ENCODE results near the gene BCAS3.

Gene BCAS3

DNA sequence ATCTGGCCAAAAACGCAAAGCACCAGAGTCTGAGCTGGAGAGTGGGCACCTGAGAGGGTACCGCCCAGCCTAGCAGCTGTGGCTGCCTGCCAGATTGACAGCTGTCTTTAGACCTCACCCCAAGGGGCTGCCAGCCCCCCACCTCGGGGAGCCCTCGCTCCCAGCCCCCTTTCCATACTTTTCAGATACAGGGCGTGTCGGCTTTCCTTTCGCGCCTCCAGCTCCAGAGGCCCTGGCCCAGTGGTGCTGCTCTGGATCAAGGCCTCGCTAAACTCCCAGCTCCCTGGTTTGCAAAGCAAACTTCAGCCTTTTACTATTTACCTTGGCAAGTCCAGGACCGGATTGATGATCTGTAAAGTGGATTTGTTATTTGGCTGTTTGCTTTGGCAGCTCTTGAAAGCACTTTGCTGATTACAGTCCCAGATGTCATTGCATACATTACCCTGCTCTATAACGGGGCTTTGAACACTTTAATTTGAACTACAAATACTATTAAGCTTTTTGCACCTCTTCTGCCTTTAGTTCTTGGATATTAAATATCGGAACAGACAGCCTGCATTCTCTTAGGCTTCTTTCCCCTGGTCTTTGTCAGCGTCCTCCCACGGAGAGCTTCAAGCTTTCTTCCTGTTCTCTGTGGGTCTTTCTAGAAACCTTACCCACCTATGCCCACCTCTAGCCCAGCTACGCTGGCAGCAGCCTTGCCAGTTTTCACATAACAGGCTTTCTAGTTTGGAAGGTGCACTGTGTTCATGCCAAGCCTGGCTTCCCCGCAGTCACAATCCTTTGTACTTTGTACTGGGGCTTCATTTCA lies 658.4 kb downstream of the BCAS3 start:
- peak in 1 of 2 donors; percentile 71 for DNase-seq (ENCODE audit: low read depth in 2 of 2)
- TF ChIP-seq, protein P1, sequence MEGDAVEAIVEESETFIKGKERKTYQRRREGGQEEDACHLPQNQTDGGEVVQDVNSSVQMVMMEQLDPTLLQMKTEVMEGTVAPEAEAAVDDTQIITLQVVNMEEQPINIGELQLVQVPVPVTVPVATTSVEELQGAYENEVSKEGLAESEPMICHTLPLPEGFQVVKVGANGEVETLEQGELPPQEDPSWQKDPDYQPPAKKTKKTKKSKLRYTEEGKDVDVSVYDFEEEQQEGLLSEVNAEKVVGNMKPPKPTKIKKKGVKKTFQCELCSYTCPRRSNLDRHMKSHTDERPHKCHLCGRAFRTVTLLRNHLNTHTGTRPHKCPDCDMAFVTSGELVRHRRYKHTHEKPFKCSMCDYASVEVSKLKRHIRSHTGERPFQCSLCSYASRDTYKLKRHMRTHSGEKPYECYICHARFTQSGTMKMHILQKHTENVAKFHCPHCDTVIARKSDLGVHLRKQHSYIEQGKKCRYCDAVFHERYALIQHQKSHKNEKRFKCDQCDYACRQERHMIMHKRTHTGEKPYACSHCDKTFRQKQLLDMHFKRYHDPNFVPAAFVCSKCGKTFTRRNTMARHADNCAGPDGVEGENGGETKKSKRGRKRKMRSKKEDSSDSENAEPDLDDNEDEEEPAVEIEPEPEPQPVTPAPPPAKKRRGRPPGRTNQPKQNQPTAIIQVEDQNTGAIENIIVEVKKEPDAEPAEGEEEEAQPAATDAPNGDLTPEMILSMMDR (IDR thresholded peaks at IDR 0.05; ENCODE audit: low read depth, low read length) = no peak
- H3K4me3 ChIP-seq (replicated peaks in 1 of 2; ENCODE audit: low read depth in 2 of 2, low read length in 2 of 2) = no peak overlapping the region

DNA sequence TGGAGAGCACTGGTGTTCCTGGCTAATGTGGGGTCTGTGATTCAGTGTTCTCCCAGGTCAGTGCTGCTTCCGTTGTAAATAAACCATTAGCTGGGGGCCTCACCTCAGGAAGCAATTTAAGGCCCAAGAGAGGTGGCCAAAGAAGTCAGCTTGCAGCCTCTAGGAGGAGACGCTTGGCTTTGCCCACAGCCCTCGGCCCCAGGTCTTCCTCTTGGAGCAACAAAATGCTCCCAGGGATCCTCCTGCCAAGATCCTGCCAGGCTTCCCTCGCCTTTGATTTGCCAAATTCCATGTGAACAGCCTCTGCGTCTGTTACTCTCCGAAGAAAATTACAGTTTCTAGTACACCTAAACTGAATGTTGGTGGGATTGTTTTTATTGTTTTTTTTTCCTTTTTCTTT lies 659.6 kb downstream of the BCAS3 start:
- peak; percentile 25 to 39 for DNase-seq (ENCODE audit: low read depth in 2 of 2)
- TF ChIP-seq, protein P1 (IDR thresholded peaks at IDR 0.05; ENCODE audit: low read depth, low read length) = no peak
- no peak overlapping the region for H3K4me3 ChIP-seq (replicated peaks in 1 of 2; ENCODE audit: low read depth in 2 of 2, low read length in 2 of 2)

GRCh38 chr17:61338000-61338798 lies 660.5 kb downstream of the BCAS3 start:
- H3K4me3 ChIP-seq (replicated peaks in 1 of 2; ENCODE audit: low read depth in 2 of 2, low read length in 2 of 2) = no peak overlapping the region
- DNase-seq (ENCODE audit: low read depth in 2 of 2) = peak; percentile 75 to 91
- TF ChIP-seq, protein P1 (IDR thresholded peaks at IDR 0.05; ENCODE audit: low read depth, low read length) = no peak

GRCh38 chr17:61338874-61339478 lies 661.3 kb downstream of the BCAS3 start:
- peak; percentile 52 to 55 for DNase-seq (ENCODE audit: low read depth in 2 of 2)
- TF ChIP-seq, protein P1 (IDR thresholded peaks at IDR 0.05; ENCODE audit: low read depth, low read length) = no peak

DNA sequence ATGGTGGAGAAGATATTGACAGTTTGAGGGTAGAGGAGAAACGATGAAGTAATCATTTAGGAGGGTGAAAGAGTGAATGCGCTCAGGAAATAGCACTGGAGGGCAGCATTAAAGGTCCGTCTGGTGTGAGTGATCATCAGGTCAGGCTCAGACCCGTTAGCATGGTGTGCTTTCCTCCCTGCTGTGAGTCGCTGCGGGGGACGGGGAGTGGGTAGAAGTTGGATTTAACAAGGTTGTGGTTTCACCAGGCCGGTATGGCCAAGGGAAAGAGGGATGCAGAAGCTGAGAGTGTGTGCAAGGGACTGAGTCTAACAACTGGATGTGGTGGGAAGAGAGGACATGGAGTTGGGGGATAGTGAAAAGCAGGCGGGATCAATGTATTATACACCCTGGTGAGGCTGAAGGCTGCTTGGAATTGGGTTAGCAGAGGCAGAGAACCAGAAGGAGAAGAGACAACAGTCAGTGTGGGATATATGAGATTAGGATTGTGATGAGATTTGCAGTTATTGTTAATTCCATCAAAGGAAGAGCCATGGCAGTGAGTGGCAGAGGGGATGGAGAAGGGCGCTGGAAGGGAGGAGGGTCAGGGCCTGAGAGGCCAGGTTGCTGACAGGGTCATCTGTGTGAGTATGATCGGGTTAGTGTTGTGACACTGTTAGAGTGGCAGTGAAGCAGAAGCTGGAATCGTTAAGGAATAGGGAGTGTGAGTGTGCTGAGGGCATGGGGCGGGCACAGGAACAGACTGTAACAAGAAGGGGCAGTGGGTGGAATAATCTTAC lies 663.0 kb downstream of the BCAS3 start:
- H3K4me3 ChIP-seq (replicated peaks in 1 of 2; ENCODE audit: low read depth in 2 of 2, low read length in 2 of 2) = no peak overlapping the region
- no peak for DNase-seq (ENCODE audit: low read depth in 2 of 2)
- TF ChIP-seq, protein P1 (IDR thresholded peaks at IDR 0.05; ENCODE audit: low read depth, low read length) = no peak

More at GRCh38 chr17:61338874-61339478, 661.3 kb downstream of the BCAS3 start:
- no peak overlapping the region for H3K4me3 ChIP-seq (replicated peaks in 1 of 2; ENCODE audit: low read depth in 2 of 2, low read length in 2 of 2)

DNA sequence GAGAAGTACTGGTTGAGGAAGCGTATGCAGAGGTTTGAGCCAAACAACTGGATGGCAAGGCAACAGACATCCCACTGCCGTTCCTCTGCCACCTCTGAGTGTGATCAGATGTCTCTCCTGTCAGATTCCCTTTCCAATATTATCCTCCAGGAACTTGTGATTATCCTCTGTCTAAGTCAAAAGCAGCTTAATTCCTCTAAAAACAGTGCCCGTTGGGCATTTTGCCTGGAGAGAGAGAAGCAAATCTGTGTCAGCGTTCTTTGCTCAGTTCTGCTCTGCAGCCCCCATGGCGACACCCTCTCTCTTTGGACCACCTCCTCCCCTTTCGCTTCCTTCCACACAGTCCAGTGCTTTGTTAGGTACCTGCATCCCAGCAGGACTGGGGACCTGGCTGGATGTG lies 665.9 kb downstream of the BCAS3 start:
- no peak for DNase-seq (ENCODE audit: low read depth in 2 of 2)
- TF ChIP-seq, protein P1 (IDR thresholded peaks at IDR 0.05; ENCODE audit: low read depth, low read length) = no peak

More for the DNA sequence above, 665.9 kb downstream of the BCAS3 start:
- H3K4me3 ChIP-seq (replicated peaks in 1 of 2; ENCODE audit: low read depth in 2 of 2, low read length in 2 of 2) = no peak overlapping the region
